ENCODE measurements around the gene RAC3. TPM values are rescaled to one million over a fixed set of nuclear protein-coding genes. Genes with fewer than 3 reads are reported as not detected.

RAC3 gene
- total and polyA plus RNA-seq, 9 of the 15 experiments (the other 6 are each of a cell fraction or from before 2014, with no cell fraction given) = 0.23 to 292 (median 118) TPM

DNA sequence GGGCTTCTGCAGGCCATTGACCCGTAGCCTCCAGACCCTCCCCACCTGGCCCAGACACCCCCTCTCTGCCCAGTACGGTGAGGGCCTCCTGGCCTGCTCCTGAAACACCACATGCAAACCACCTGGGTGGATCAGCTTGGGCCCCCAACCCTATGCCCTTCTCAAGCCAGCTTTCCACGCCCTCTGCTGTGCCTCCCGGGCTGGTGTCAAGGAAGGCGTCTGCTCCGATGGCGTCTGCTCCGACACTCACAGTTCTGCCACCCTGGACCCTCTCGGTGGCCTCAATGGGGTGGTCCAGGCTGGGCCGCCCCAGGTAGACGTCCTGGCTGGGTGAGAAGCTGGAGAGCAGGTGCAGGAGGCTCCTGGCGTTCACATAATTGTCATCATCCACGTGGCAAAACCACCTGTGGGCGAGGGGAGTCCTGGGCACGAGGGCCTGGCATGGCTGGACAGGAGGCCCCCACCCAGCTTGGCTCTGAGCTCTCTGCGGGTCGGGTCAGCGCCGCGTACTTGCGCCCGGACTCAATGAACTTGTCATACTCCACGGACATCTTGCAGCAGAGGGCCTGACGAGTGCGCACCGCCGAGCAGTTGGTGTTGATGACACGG lies 18.8 kb downstream of the RAC3 start:
- Histone ChIP-seq H3K27ac (ENCODE audit: extremely low read depth, low read depth, low read length) (no peak overlapping the region; the same call in 2 of the 3 replicates), H4K20me1 (replicated peaks; ENCODE audit: control insufficient read depth, insufficient read depth, low read length) (0 out of 2 replicates have a peak, but pooled peaks cover 4% of the 10 kb centered on the region), H3K36me3 (ENCODE audit: control insufficient read depth, insufficient read depth, low read length) (peaks cover 61% of the 10 kb centered on the region; the same call in 2 of the 3 replicates), H3K9me1 (ENCODE audit: control insufficient read depth, insufficient read depth, low read length) (peaks cover 2% of the 10 kb centered on the region), H3K4me1 (replicated peaks in 1 of 2; ENCODE audit: control insufficient read depth in 2 of 2, insufficient read depth in 2 of 2, low read length in 2 of 2) (peaks cover 6 to 84% of the 10 kb centered on the region in 2 experiments; a peak in 3 of 5 replicates), H3K4me3 (peak overlapping the region; percentile 98), H3K79me2 (ENCODE audit: control insufficient read depth, insufficient read depth, low read length) (peaks cover 28% of the 10 kb centered on the region), H3K9me3 (replicated peaks; ENCODE audit: control insufficient read depth, insufficient read depth, low read depth, low read length) (no peaks in the 10 kb centered on the region), H3K4me2 (ENCODE audit: insufficient read depth, low read length) (peak overlapping the region; percentile 76), H3K27me3 (ENCODE audit: control insufficient read depth in 2 of 2, insufficient read depth in 2 of 2, low read length in 2 of 2) (no peaks in the 10 kb centered on the region), H3K9ac (ENCODE audit: insufficient read depth in 1 of 2, low read depth in 2 of 2, low read length in 2 of 2) (peak overlapping the region; percentile 78 to 97; a peak in 3 of 4 replicates), H2AFZ (ENCODE audit: low read depth, low read length) (no peak overlapping the region)
- intact Hi-C loops (cut with micrococcal nuclease) (no loop called here), in situ Hi-C loops (cut with MboI) (no loop called here)
- CTCF ChIA-PET (ENCODE audit: low intra/inter-chr PET ratio) = no interaction called here
- POLR2A ChIA-PET = interaction anchor here (0.6 to 1.8 kb wide), 4 partner anchors 10 to 52 kb away, joined by 3 to 7 read pairs (median 4); no protein-coding TSS in a partner anchor
- no peak for FAIRE-seq
- no peak for ATAC-seq
- TF ChIP-seq STAT5B (CRISPR knock-in tag; IDR thresholded peaks at IDR 0.05) (no peak), POLR2G (IDR thresholded peaks at IDR 0.05; ENCODE audit: low read depth, low read length) (peak; percentile 38)
- TF ChIP-seq, protein P1, sequence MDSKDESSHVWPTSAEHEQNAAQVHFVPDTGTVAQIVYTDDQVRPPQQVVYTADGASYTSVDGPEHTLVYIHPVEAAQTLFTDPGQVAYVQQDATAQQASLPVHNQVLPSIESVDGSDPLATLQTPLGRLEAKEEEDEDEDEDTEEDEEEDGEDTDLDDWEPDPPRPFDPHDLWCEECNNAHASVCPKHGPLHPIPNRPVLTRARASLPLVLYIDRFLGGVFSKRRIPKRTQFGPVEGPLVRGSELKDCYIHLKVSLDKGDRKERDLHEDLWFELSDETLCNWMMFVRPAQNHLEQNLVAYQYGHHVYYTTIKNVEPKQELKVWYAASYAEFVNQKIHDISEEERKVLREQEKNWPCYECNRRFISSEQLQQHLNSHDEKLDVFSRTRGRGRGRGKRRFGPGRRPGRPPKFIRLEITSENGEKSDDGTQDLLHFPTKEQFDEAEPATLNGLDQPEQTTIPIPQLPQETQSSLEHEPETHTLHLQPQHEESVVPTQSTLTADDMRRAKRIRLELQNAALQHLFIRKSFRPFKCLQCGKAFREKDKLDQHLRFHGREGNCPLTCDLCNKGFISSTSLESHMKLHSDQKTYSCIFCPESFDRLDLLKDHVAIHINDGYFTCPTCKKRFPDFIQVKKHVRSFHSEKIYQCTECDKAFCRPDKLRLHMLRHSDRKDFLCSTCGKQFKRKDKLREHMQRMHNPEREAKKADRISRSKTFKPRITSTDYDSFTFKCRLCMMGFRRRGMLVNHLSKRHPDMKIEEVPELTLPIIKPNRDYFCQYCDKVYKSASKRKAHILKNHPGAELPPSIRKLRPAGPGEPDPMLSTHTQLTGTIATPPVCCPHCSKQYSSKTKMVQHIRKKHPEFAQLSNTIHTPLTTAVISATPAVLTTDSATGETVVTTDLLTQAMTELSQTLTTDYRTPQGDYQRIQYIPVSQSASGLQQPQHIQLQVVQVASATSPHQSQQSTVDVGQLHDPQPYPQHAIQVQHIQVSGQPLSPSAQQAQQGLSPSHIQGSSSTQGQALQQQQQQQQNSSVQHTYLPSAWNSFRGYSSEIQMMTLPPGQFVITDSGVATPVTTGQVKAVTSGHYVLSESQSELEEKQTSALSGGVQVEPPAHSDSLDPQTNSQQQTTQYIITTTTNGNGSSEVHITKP (IDR thresholded peaks at IDR 0.05; ENCODE audit: partially characterized antibody) = no peak
- no TSS peak for BruUV-seq (replicated peaks)
- WGBS (ENCODE audit: insufficient coverage, low coverage, missing lambda C conversion rate) = 80% methylated on average over 12 of the region's 28 CpGs
- no peak for DNase-seq (ENCODE audit: extremely low read depth in 1 of 4, low spot score in 3 of 4)

Data from K562 (cell line).